DOHH2 (cell line): ENCODE data around the gene TTBK2.

Source experiments
- H3F3A ChIP-seq: fragments of 200-600 bp; sonication (generic), shearing (Covaris generic); 2 replicates; pipeline ENCODE4 v1.6.0; 2016; ENCODE audit warnings: antibody characterized with exemption, mild to moderate bottlenecking; ENCODE audit not compliant: control insufficient read depth, insufficient read depth
- H3K27ac ChIP-seq: fragments of 200-600 bp; sonication (generic); 2 replicates; pipeline ENCODE4 v1.5.1; 2014; ENCODE audit warnings: low read depth, mild to moderate bottlenecking, low read length, moderate library complexity
- H3K27me3 ChIP-seq: fragments of 200-600 bp; sonication (generic); 2 replicates; pipeline ENCODE4 v1.6.1; 2014; ENCODE audit warnings: mild to moderate bottlenecking, low read length, mixed read lengths; ENCODE audit not compliant: control insufficient read depth
- H3K36me3 ChIP-seq: fragments of 200-600 bp; sonication (generic); 2 replicates; pipeline ENCODE4 v1.6.1; 2014; ENCODE audit warnings: mild to moderate bottlenecking, low read length, moderate library complexity, mixed read lengths; ENCODE audit not compliant: control insufficient read depth
- H3K4me1 ChIP-seq: fragments of 200-600 bp; sonication (generic); 2 replicates; pipeline ENCODE4 v1.6.1; 2014; ENCODE audit warnings: mild to moderate bottlenecking, low read length, mixed read lengths; ENCODE audit not compliant: control insufficient read depth
- H3K4me2 ChIP-seq: fragments of 200-600 bp; sonication (generic); 2 replicates; pipeline ENCODE4 v1.6.0; 2014; ENCODE audit warnings: mild to moderate bottlenecking, low read length, moderate library complexity
- H3K4me3 ChIP-seq: fragments of 200-600 bp; sonication (generic); 2 replicates; pipeline ENCODE4 v1.5.1; 2014; ENCODE audit warnings: mild to moderate bottlenecking, low read length, mixed read lengths
- H3K79me2 ChIP-seq: fragments of 200-600 bp; sonication (generic); 2 replicates; pipeline ENCODE4 v1.6.1; 2014; ENCODE audit warnings: mild to moderate bottlenecking, low read length, mixed read lengths; ENCODE audit not compliant: control insufficient read depth
- H3K9me2 ChIP-seq: fragments of 200-600 bp; sonication (generic); replicated peaks from 2 replicates; pipeline ENCODE4 v1.6.1; 2014; ENCODE audit warnings: mild to moderate bottlenecking, low read length, mixed read lengths; ENCODE audit not compliant: control insufficient read depth
- H3K9me3 ChIP-seq: fragments of 200-600 bp; sonication (generic); 2 replicates; pipeline ENCODE4 v1.6.1; 2014; ENCODE audit warnings: antibody characterized with exemption, low read length, mixed read lengths; ENCODE audit not compliant: control insufficient read depth, insufficient read depth
- H4K20me1 ChIP-seq: fragments of 200-600 bp; sonication (generic); 2 replicates; pipeline ENCODE4 v1.6.0; 2014; ENCODE audit warnings: low read depth, mild to moderate bottlenecking, antibody characterized with exemption, low read length, moderate library complexity; ENCODE audit not compliant: control insufficient read depth, insufficient read depth
- CTCF ChIP-seq: fragments of 200-600 bp; sonication (generic); IDR thresholded peaks from one replicate; pipeline ENCODE4 v1.5.1; 2014; ENCODE audit warnings: antibody characterized with exemption, mild to moderate bottlenecking, low read depth, low read length; ENCODE audit not compliant: poor library complexity, severe bottlenecking
- EZH2phosphoT487 ChIP-seq: fragments of 200-600 bp; sonication (generic); IDR thresholded peaks from 2 replicates; pipeline ENCODE4 v1.6.1; 2017; ENCODE audit warnings: borderline replicate concordance, mild to moderate bottlenecking, antibody characterized with exemption, low read length, moderate library complexity, mixed read lengths

The TTBK2 gene

GRCh38 chr15:42721016-42721415, 199.6 kb downstream of the TTBK2 start:
- H3K36me3 ChIP-seq, result peaks cover 33% of the 10 kb centered on the region
- no peaks in the 10 kb centered on the region for H3K79me2 ChIP-seq
- H4K20me1 ChIP-seq, result no peaks in the 10 kb centered on the region
- H3F3A ChIP-seq, result no peaks in the 10 kb centered on the region
- H3K9me3 ChIP-seq, result no peaks in the 10 kb centered on the region
- H3K27ac ChIP-seq, result no peak overlapping the region
- TF ChIP-seq EZH2phosphoT487 (no peak), CTCF (no peak)
- no peaks in the 10 kb centered on the region for H3K27me3 ChIP-seq
- H3K4me1 ChIP-seq, result no peaks in the 10 kb centered on the region
- H3K9me2 ChIP-seq, result no peaks in the 10 kb centered on the region
- H3K4me3 ChIP-seq, result no peak overlapping the region
- no peak overlapping the region for H3K4me2 ChIP-seq

- Histone ChIP-seq H3K4me3 (no peak overlapping the region), H3K27me3 (no peaks in the 10 kb centered on the region), H3K27ac (no peak overlapping the region), H4K20me1 (no peaks in the 10 kb centered on the region), H3K36me3 (peaks cover 26% of the 10 kb centered on the region), H3K4me1 (no peaks in the 10 kb centered on the region), H3K79me2 (no peaks in the 10 kb centered on the region), H3K4me2 (no peak overlapping the region), H3K9me3 (no peaks in the 10 kb centered on the region), H3F3A (no peaks in the 10 kb centered on the region), H3K9me2 (no peaks in the 10 kb centered on the region)
- TF ChIP-seq EZH2phosphoT487, result no peak
- TF ChIP-seq CTCF, result no peak
These were observed 200.5 kb downstream of the TTBK2 start for GRCh38 chr15:42720071-42720470.

GRCh38 chr15:42719043-42719442, 201.5 kb downstream of the TTBK2 start:
- no peaks in the 10 kb centered on the region for H3F3A ChIP-seq

More at GRCh38 chr15:42719043-42719442, 201.5 kb downstream of the TTBK2 start:
- Histone ChIP-seq H3K79me2 (no peaks in the 10 kb centered on the region), H3K27ac (no peak overlapping the region), H3K27me3 (no peaks in the 10 kb centered on the region), H3K4me2 (no peak overlapping the region), H3K9me2 (no peaks in the 10 kb centered on the region), H3K36me3 (peaks cover 16% of the 10 kb centered on the region), H3K4me3 (no peak overlapping the region), H4K20me1 (no peaks in the 10 kb centered on the region), H3K4me1 (no peaks in the 10 kb centered on the region), H3K9me3 (no peaks in the 10 kb centered on the region)
- TF ChIP-seq CTCF (no peak), EZH2phosphoT487 (no peak)
